Measurements from ENCODE around the gene UGT2A2.

UGT2A2 gene

DNA sequence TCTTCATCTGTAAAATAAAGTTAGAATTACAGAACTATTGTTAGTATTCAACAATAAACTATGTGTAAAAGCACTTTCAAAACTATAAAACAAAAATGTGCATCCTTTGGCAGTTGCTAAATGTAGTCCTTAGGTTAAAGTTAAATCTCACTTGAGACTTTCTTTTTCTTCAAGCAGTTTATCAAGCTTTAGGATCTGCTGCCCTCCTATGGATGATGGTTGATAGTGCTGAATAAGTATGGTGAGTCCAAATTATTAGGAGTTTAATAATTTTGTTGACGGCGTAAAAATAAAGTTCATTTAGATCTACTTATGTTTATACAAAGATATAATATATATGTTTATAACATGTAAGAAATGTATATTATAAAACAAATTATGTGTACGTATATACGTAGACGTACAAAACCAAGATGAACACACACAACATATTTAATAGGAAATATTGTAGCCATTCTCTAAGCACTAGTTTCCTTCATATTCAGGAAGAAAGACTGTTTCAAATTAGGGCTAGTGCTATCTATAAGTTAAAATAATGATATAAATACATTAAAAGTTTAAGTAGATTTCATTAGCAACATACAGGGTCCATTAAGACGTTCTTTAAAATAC, 22.3 kb downstream of the UGT2A2 start:
- peaks cover 5% of the 10 kb centered on the region for H3K9me3 Mint-ChIP-seq
- no peak overlapping the region for H3K4me3 Mint-ChIP-seq
- TF ChIP-seq, protein P1, sequence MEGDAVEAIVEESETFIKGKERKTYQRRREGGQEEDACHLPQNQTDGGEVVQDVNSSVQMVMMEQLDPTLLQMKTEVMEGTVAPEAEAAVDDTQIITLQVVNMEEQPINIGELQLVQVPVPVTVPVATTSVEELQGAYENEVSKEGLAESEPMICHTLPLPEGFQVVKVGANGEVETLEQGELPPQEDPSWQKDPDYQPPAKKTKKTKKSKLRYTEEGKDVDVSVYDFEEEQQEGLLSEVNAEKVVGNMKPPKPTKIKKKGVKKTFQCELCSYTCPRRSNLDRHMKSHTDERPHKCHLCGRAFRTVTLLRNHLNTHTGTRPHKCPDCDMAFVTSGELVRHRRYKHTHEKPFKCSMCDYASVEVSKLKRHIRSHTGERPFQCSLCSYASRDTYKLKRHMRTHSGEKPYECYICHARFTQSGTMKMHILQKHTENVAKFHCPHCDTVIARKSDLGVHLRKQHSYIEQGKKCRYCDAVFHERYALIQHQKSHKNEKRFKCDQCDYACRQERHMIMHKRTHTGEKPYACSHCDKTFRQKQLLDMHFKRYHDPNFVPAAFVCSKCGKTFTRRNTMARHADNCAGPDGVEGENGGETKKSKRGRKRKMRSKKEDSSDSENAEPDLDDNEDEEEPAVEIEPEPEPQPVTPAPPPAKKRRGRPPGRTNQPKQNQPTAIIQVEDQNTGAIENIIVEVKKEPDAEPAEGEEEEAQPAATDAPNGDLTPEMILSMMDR (IDR thresholded peaks at IDR 0.05; ENCODE audit: unreplicated experiment in 3 of 3): peak; percentile 67 to 86 (median 72)
- no peak overlapping the region for H3K27ac Mint-ChIP-seq
- H3K4me1 Mint-ChIP-seq: no peaks in the 10 kb centered on the region
- no peaks in the 10 kb centered on the region for H3K27me3 Mint-ChIP-seq (ENCODE audit: low read depth)
- no peaks in the 10 kb centered on the region for H3K36me3 Mint-ChIP-seq (ENCODE audit: low read depth)

DNA sequence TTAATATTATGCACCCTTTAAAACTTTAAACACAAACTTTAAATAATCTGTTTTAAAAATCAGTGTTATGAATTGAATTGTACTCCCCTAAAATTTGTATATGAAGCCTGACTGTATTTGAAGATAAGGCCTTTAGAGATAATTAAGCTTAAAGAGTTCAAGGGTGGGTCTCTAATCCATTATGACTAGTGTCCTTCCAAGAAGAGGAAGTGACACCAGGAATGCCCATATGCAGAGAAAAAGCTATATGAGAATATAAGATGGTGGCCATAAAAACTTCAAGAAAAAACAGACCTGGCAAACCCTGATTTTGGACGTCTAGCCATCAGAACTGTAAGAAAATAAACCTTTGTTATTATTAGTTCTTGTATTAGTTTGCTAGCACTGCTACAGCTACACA, 29.0 kb downstream of the UGT2A2 start:
- H3K4me3 Mint-ChIP-seq: no peak overlapping the region
- TF ChIP-seq, protein P1 (IDR thresholded peaks at IDR 0.05; ENCODE audit: unreplicated experiment in 3 of 3): no peak
- H3K9me3 Mint-ChIP-seq: no peaks in the 10 kb centered on the region
- no peaks in the 10 kb centered on the region for H3K27me3 Mint-ChIP-seq (ENCODE audit: low read depth)
- H3K36me3 Mint-ChIP-seq (ENCODE audit: low read depth): no peaks in the 10 kb centered on the region
- H3K27ac Mint-ChIP-seq: no peak overlapping the region
- H3K4me1 Mint-ChIP-seq: no peaks in the 10 kb centered on the region

DNA sequence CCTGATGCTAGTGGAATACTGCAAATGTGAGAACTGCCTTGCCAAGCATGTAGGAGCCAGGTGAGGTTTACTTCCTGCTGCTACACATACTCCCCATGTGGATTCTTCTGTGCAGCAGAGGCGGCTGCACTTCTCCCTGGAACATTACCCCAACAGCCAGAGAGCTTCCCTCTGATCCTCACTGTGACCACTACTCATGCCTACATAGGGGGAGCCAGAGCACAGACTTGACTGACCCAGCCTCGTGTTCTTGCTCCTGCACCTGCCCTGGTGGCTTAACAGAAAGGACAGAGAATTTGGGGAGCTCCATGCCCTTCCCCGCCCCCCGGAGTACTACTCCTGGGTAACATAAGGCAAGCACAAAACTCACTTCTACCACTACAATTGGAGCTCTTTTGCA, 38.4 kb downstream of the UGT2A2 start:
- TF ChIP-seq, protein P1 (IDR thresholded peaks at IDR 0.05; ENCODE audit: unreplicated experiment in 3 of 3): no peak
- no peaks in the 10 kb centered on the region for H3K9me3 Mint-ChIP-seq
- no peaks in the 10 kb centered on the region for H3K27me3 Mint-ChIP-seq (ENCODE audit: low read depth)
- no peak overlapping the region for H3K4me3 Mint-ChIP-seq
- H3K4me1 Mint-ChIP-seq: no peaks in the 10 kb centered on the region
- no peak overlapping the region for H3K27ac Mint-ChIP-seq
- no peaks in the 10 kb centered on the region for H3K36me3 Mint-ChIP-seq (ENCODE audit: low read depth)

DNA sequence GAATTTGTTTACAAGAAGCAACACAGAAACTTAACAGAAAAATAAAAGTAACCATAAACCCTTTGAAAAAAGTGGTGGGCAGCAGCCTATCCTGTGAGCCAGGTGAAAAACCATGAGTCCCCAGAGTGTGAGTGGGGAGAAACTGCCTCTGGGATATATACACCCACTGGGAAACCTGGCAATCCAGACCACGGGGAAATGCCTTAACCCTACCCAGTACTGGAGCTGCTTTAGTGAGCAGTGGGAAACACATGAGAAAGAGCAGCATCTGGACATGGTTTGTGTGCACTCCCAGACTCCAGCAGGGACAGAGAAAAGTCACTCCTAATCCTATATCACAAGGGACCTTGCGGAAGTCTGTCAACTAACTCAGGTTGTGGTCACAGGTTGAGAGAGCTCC, 39.4 kb downstream of the UGT2A2 start:
- Mint-ChIP-seq H3K36me3 (ENCODE audit: low read depth) (no peaks in the 10 kb centered on the region), H3K27me3 (ENCODE audit: low read depth) (no peaks in the 10 kb centered on the region), H3K27ac (peak overlapping the region in 1 of 3 experiments; percentile 9), H3K9me3 (no peaks in the 10 kb centered on the region), H3K4me1 (no peaks in the 10 kb centered on the region), H3K4me3 (no peak overlapping the region)
- TF ChIP-seq, protein P1 (IDR thresholded peaks at IDR 0.05; ENCODE audit: unreplicated experiment in 3 of 3): no peak

DNA sequence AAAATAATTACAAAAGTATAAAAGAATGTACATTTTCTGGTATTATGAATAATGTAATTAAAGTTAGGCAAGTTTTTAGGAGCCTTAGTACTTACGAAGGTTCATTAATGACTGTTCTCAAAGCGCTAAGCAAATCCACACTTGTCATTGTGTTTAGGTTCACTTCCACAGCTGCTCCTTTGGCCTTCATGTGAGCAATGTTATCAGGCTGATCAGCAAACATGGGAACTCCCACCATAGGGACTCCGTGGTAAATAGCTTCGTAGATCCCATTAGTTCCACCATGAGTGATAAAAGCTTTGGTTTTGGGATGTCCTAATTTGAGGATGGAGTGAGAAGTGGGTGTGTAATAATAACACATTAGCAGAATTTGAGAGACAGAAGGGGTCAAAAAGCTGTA, 45.1 kb downstream of the UGT2A2 start:
- H3K36me3 Mint-ChIP-seq (ENCODE audit: low read depth): no peaks in the 10 kb centered on the region
- TF ChIP-seq, protein P1 (IDR thresholded peaks at IDR 0.05; ENCODE audit: unreplicated experiment in 3 of 3): no peak
- H3K27ac Mint-ChIP-seq: no peak overlapping the region
- H3K4me3 Mint-ChIP-seq: no peak overlapping the region
- H3K27me3 Mint-ChIP-seq (ENCODE audit: low read depth): no peaks in the 10 kb centered on the region
- H3K9me3 Mint-ChIP-seq: no peaks in the 10 kb centered on the region
- H3K4me1 Mint-ChIP-seq: no peaks in the 10 kb centered on the region

DNA sequence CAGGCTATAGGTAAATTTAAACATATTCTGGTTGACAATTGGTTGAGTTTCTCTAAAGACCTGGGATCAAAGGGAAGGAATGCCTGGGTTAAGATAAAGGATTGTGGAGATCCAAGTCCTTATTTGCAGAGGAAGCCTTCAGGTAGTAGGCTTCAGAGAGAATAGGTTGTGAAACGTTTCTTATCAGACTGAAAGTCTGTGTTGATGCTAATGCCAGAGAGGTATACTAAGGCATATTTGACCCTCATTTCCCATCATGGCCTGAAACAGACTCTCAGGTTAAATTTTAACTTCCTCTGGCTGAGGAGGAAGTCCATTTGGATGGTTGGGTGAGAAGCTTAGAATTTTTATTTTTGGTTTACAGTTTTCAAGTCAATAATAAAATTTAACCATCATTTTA, 48.1 kb downstream of the UGT2A2 start:
- Mint-ChIP-seq H3K9me3 (no peaks in the 10 kb centered on the region), H3K4me1 (no peaks in the 10 kb centered on the region), H3K27me3 (ENCODE audit: low read depth) (peaks cover 2% of the 10 kb centered on the region), H3K36me3 (ENCODE audit: low read depth) (no peaks in the 10 kb centered on the region), H3K4me3 (no peak overlapping the region), H3K27ac (no peak overlapping the region)
- TF ChIP-seq, protein P1 (IDR thresholded peaks at IDR 0.05; ENCODE audit: unreplicated experiment in 3 of 3): no peak
